ENCODE data around the gene BICRA.
"Not testable (repeated sequence)": the region's sequence is repeated elsewhere in the genome, so short reads cannot be mapped to it uniquely, and the experiment has no call there.

Gene BICRA

DNA sequence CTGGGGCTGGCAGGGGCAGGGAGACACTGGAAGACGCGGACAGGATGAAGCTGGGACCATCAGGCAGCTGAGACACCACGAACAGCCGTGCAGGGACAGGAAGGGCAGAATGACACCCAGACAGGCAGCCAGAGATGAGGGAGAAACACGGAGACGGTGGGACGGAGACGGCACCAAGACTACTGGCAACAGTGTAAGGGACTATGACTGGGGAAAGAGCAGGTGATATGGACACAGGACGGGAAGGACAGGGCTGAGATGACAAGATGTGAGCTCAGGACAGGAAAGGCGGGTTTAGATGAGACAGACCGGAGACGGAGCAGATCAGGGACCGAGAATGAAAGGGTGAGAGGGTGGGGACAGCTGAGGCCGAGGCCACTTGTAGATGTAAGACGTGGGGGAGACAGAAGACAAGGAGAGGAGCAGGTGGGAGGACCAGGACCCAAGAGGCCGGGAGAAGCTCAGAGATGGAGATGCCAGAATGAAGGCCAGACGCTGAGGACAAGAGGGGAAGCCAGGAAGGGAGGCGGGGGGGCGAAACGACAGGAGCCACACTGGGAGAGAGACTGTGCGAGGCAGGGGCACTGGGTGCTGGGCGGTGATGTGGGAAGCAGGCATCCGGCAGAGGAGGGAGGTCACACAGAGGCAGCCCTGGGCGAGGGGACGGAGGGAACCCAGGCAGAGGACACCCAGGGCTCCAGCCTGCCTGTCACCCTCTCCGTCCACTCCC, 86.8 kb downstream of the BICRA start:
- no peak for DNase-seq

DNA sequence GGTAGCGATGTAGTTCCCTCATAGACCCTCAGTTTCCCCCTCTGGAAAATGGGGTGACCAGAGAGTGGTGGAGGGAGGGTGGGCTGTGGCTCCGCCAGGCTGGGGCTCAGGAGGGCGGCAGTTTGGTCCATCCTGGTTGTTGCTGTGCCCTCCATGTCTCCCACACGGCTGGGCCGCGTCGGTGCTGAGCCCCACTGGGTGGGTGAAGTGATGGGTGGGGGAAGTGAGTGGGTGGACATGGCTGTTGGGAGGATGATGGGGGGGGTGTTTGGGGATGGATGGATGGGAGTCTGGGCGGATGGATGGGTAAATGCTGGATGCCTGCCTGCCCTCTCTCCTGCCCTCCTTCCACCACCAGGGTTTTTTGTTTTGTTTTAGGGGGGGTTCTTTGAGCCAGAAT, 87.7 kb downstream of the BICRA start:
- no peak for DNase-seq

GRCh38 chr19:47697863-47698609, 89.1 kb downstream of the BICRA start:
- DNase-seq = peak; percentile 45

DNA sequence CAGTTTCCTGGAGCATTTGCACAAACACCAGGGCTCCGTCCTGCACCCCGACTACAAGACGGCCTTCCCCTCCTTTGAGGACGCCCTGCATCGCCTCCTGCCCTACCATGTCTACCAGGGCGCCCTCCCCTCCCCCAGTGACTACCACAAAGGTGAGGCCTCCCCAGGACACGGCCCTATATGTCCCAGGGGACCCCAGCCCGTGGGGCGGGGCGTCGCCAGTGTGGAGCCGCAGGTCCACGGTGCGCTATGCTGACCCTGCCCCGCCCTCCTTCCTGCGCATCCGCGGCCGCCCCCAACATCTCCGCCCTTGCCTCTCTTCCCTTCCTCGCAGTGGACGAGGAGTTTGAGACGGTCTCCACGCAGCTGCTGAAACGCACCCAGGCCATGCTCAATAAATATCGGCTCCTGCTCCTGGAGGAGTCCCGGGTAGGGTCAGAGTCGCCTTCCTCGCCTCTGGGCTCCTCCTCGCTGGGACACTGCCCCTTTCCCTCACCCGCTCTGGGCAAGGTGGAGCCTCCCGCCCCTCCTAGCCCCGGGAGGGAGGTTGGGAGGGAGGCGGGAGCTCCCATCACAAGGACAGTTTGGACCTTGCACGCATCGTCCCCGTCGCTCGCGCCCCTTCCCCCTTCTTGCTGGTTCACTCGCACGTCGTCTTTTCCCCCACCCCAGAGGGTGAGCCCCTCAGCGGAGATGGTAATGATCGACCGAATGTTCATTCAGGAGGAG, 89.9 kb downstream of the BICRA start:
- DNase-seq = no peak

- DNase-seq = no peak
Observed at GRCh38 chr19:47699360-47699917, 90.5 kb downstream of the BICRA start.

DNA sequence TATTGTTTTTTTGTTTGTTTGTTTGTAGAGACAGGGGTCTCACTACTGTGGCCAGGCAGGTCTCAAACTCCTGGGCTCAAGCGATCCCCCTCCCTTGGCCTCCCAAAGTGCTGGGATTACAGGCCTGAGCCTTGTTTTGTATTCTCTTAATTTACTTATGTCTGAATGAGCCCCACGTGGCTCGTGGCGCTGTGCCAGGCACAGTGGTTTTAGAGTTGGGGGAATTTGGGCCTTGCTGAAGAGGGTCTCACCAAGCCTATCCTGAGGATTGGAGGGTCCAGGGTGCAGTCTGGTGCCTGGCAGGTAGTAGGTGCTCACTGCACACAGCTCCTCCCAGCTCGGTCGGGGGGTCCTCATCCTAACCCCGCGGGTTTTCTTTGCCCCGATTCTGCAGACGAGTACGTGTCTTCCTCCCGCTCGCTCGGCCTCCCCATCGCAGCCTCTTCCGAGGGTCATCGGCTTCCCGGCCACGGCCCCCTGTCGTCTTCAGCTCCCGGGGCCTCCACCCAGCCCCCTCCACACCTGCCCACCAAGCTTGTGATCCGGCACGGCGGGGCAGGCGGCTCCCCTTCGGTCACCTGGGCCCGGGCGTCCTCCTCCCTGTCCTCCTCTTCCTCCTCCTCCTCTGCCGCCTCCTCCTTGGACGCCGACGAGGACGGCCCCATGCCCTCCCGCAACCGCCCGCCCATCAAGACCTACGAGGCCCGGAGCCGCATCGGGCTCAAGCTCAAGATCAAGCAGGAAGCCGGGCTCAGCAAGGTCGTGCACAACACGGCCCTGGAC, 92.2 kb downstream of the BICRA start:
- DNase-seq = no peak

DNA sequence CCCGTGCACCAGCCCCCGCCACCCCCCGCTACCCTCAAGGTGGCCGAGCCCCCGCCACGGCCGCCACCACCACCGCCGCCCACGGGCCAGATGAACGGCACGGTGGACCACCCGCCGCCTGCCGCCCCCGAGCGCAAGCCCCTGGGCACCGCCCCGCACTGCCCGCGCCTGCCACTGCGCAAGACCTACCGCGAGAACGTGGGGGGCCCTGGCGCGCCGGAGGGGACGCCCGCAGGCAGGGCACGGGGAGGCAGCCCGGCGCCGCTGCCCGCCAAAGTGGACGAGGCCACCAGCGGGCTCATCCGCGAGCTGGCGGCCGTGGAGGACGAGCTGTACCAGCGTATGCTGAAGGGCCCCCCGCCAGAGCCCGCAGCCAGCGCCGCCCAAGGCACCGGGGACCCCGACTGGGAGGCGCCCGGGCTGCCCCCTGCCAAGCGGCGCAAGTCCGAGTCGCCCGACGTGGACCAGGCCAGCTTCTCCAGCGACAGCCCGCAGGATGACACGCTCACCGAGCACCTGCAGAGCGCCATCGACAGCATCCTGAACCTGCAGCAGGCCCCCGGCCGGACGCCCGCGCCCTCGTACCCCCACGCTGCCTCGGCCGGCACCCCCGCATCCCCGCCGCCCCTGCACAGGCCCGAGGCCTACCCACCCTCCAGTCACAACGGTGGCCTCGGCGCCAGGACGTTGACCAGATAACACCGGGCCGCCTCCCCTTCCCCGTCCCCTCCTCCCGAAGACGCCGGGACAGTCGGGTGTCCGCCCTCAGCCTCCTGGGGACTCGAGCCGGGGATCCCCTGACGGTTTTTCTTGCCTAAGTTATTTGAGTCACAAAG, 93.0 kb downstream of the BICRA start:
- no peak for DNase-seq

GRCh38 chr19:47702671-47703070, 93.7 kb downstream of the BICRA start:
- no peak for DNase-seq

DNA sequence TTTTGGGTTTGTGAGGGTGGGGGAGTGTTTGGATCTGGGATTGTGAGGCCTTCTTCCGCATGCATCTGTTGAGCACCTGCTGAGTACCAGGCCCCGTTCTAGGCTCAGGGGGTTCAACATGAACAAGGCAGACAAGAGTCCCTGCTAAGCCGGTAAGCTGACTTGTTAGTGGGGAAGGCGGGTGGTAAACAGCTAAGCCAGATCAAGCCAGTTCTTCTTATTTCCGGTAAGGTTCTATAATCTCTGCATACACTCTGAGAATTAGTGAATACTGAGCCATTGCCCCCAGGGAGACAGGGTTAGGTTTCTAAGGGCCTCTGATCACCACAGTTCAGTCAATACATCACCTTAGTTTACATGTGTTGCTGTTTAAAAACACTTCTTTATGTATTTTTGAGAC, 94.4 kb downstream of the BICRA start:
- no peak for DNase-seq

- no peak for DNase-seq
Observed at GRCh38 chr19:47704024-47704423, 95.1 kb downstream of the BICRA start.

- DNase-seq = no peak
Observed at GRCh38 chr19:47704656-47705055, 95.7 kb downstream of the BICRA start.

GRCh38 chr19:47707135-47707925, 98.4 kb downstream of the BICRA start:
- peak; percentile 29 for DNase-seq

- no peak for DNase-seq
Observed at GRCh38 chr19:47711652-47712242, 102.8 kb downstream of the BICRA start.

DNA sequence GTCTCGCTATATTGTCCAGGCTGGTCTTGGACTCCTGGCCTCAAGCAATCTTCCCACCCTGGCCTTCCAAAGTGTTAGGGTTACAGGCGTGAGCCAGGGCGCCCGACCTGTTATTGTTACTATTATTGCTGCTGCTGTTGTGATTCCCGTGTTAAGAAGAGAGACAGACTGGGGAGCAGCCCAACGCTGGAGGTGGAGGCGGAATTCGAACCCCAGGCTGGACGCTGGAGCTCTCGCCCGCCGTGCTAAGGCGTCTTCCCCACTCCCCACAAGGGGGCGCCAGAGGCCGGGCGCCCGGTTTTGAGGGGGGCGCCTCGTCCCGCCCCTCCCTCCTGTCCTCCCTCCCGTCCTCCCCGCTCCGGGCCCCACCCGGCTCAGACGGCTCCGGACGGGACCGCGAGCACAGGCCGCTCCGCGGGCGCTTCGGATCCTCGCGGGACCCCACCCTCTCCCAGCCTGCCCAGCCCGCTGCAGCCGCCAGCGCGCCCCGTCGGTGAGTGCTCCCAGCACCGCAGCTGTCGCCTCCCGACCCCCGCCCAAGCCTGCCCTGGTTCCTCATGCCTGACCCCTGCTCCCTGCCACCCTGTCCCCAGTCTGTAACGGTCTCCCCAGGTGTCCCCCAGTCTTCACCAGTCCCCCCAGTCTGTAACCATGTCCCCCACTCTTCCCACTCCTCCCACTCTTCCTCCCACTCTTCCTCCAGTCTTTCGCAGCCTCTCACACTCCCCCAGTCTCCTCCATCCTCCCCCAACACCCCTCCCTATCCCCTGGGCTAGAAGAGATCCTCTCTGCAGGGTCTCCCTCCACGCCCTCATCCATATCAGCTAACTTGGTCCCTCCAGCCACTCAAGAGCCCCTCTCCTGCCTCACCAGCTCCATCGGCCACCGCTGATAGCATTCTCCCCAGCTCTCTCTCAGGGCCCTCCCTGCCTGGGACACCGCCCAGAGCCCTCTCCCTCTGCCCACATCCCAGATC, 104.4 kb downstream of the BICRA start, which contains the start of gene EHD2:
TSS of gene EHD2 (plus strand) at position 377 of the 976 bp plus-strand sequence. CDS start 3,191 bp downstream, outside the sequence.
- DNase-seq = no peak

GRCh38 chr19:47714339-47714738, 105.4 kb downstream of the BICRA start:
- DNase-seq = no peak

- not testable (repeated sequence) for DNase-seq
Observed at GRCh38 chr19:47714855-47715254, 105.9 kb downstream of the BICRA start.

- no peak for DNase-seq
Observed at GRCh38 chr19:47716270-47716937, 107.5 kb downstream of the BICRA start.

- DNase-seq = not testable (repeated sequence)
Observed at GRCh38 chr19:47718415-47719046, 109.6 kb downstream of the BICRA start.

Measured in GF-D8 (cell line).